GM12892 (cell line): ENCODE data around the gene DLX6.

Experiments used
- POLR2A ChIP-seq: IDR thresholded peaks from 2 replicates; pipeline ENCODE4 v1.6.1; 2011; ENCODE audit warnings: low read depth, low read length, control low read depth
- POLR2AphosphoS5 ChIP-seq: IDR thresholded peaks from 2 replicates; pipeline ENCODE4 v1.6.1; 2011; ENCODE audit warnings: low read depth, low read length, control low read depth
- TAF1 ChIP-seq: IDR thresholded peaks from 2 replicates; pipeline ENCODE4 v1.6.1; 2011; ENCODE audit warnings: low read depth, mild to moderate bottlenecking, control low read depth, low read length, borderline replicate concordance

GRCh38 chr7:97019710-97020225 is 14.4 kb downstream of the DLX6 start:
- no peak for TF ChIP-seq TAF1
- TF ChIP-seq POLR2A = no peak
- TF ChIP-seq POLR2AphosphoS5 = no peak
